HuH-7.5 (cell line): Measurements from ENCODE around the gene CDC25C.

ENCODE experiments used
- DNase-seq: peaks from one replicate; pipeline ENCODE4 v3.0.0; 2011; ENCODE audit warnings: low spot score

The CDC25C gene

GRCh38 chr5:138331449-138332368, at the start of gene CDC25C:
CDC25C (minus strand) TSS chr5:138331804; CDS start chr5:138331180, 624 bp downstream.
- peak; percentile 87 for DNase-seq

GRCh38 chr5:138372653-138373052, 41.0 kb upstream of the CDC25C start:
- no peak for DNase-seq

- DNase-seq: no peak
Observed at GRCh38 chr5:138372225-138372624, 40.6 kb upstream of the CDC25C start.

- DNase-seq: no peak
Observed at GRCh38 chr5:138371454-138371853, 39.9 kb upstream of the CDC25C start.

GRCh38 chr5:138370537-138370936, 38.9 kb upstream of the CDC25C start:
- no peak for DNase-seq

GRCh38 chr5:138369706-138370105, 38.1 kb upstream of the CDC25C start:
- DNase-seq: no peak

- DNase-seq: no peak
Observed at GRCh38 chr5:138369261-138369660, 37.7 kb upstream of the CDC25C start.

GRCh38 chr5:138366632-138367382, 35.2 kb upstream of the CDC25C start:
- no peak for DNase-seq

- no peak for DNase-seq
Observed at GRCh38 chr5:138364576-138364975, 33.0 kb upstream of the CDC25C start.

GRCh38 chr5:138360941-138361452, 29.4 kb upstream of the CDC25C start:
- DNase-seq: no peak

- no peak for DNase-seq
Observed at GRCh38 chr5:138359621-138360020, 28.0 kb upstream of the CDC25C start.

GRCh38 chr5:138354926-138355378, 23.3 kb upstream of the CDC25C start:
- DNase-seq: no peak

GRCh38 chr5:138354387-138354786, 22.8 kb upstream of the CDC25C start:
- DNase-seq: no peak

GRCh38 chr5:138353560-138354080, 22.0 kb upstream of the CDC25C start:
- no peak for DNase-seq

- DNase-seq: peak; percentile 43
Observed at GRCh38 chr5:138352722-138353559, 21.3 kb upstream of the CDC25C start.

- peak; percentile 82 for DNase-seq
Observed at GRCh38 chr5:138352071-138352721, 20.6 kb upstream of the CDC25C start, which contains the start of gene KDM3B. KDM3B (plus strand) TSS chr5:138352685; CDS start chr5:138352796, 111 bp downstream.

- DNase-seq: no peak
Observed at GRCh38 chr5:138351517-138351916, 19.9 kb upstream of the CDC25C start.

GRCh38 chr5:138351056-138351455, 19.5 kb upstream of the CDC25C start:
- no peak for DNase-seq

GRCh38 chr5:138350563-138350890, 18.9 kb upstream of the CDC25C start:
- no peak for DNase-seq

GRCh38 chr5:138349852-138350562, 18.4 kb upstream of the CDC25C start:
- no peak for DNase-seq
